Femur (tissue), 1 donor: Measurements from ENCODE around the gene RBMY1J.
"Not testable (repeated sequence)": the region's sequence is repeated elsewhere in the genome, so short reads cannot be mapped to it uniquely, and the experiment has no call there.

Experiments used
- DNase-seq: peaks from one replicate; pipeline ENCODE4 v3.0.0-alpha.2; 2017

Gene RBMY1J

GRCh38 chrY:22403110-22403509 is at the start of gene RBMY1J:
Gene RBMY1J, plus strand, starts transcription at chrY:22403410. Its CDS starts 2,038 bp downstream, at chrY:22405448.
- DNase-seq: not testable (repeated sequence)

GRCh38 chrY:22367416-22367815 is 35.8 kb upstream of the RBMY1J start:
- no peak for DNase-seq

GRCh38 chrY:22370623-22371022 is 32.6 kb upstream of the RBMY1J start:
- no peak for DNase-seq

GRCh38 chrY:22373494-22373893 is 29.7 kb upstream of the RBMY1J start:
- no peak for DNase-seq

GRCh38 chrY:22444718-22445396 is 41.6 kb downstream of the RBMY1J start:
- DNase-seq: not testable (repeated sequence)

- DNase-seq: not testable (repeated sequence)
These were observed 52.3 kb downstream of the RBMY1J start for GRCh38 chrY:22455522-22455921.

GRCh38 chrY:22461962-22462361 is 58.8 kb downstream of the RBMY1J start:
- DNase-seq: not testable (repeated sequence)
